SK-N-SH treated with all-trans-retinoic acid at 6 μM for 48 hours (cell line): ENCODE data around the gene SYTL5.

ENCODE experiments used
- ATAC-seq: fragments of 200-7000 bp; cut with Tn5 transposase; 3 replicates; pipeline ENCODE4 v1.9.1; 2020; ENCODE audit warnings: mild to moderate bottlenecking, moderate library complexity
- ARNTL ChIP-seq: fragments of 450-650 bp; formaldehyde crosslinking; IDR thresholded peaks from 2 replicates; pipeline ENCODE4 v1.5.0; 2020; ENCODE audit warnings: low read depth, mild to moderate bottlenecking, moderate library complexity, borderline replicate concordance
- BACH2 ChIP-seq: fragments of 250-450 bp; sonication (Bioruptor Pico); IDR thresholded peaks from 2 replicates; pipeline ENCODE4 v1.9.0; 2021; ENCODE audit warnings: mild to moderate bottlenecking, borderline replicate concordance
- CSDC2 ChIP-seq: fragments of 250-450 bp; sonication (Bioruptor Pico); IDR thresholded peaks from 2 replicates; pipeline ENCODE4 v1.5.0; 2020; ENCODE audit warnings: mild to moderate bottlenecking, moderate library complexity
- ESRRG ChIP-seq: fragments of 250-450 bp; sonication (Bioruptor Pico); IDR thresholded peaks from 2 replicates; pipeline ENCODE4 v1.6.1; 2021; ENCODE audit warnings: mild to moderate bottlenecking
- GLIS3 ChIP-seq: fragments of 250-450 bp; sonication (Bioruptor Pico); IDR thresholded peaks from 2 replicates; pipeline ENCODE4 v1.5.0; 2020; ENCODE audit warnings: mild to moderate bottlenecking, moderate library complexity
- ISL1 ChIP-seq: fragments of 250-450 bp; sonication (Bioruptor Pico); IDR thresholded peaks from 2 replicates; pipeline ENCODE4 v2.1.2; 2022; ENCODE audit warnings: mild to moderate bottlenecking, moderate library complexity
- OSR1 ChIP-seq: fragments of 250-450 bp; sonication (Bioruptor Pico); IDR thresholded peaks from 2 replicates; pipeline ENCODE4 v1.8.0; 2022; ENCODE audit warnings: moderate library complexity, mild to moderate bottlenecking, inconsistent platforms
- PPARA ChIP-seq: fragments of 250-450 bp; sonication (Bioruptor Pico); IDR thresholded peaks from 2 replicates; pipeline ENCODE4 v1.5.0; 2020; ENCODE audit warnings: mild to moderate bottlenecking, borderline replicate concordance
- RARB ChIP-seq: fragments of 250-450 bp; sonication (Bioruptor Pico); IDR thresholded peaks from 2 replicates; pipeline ENCODE4 v1.8.0; 2021; ENCODE audit warnings: mild to moderate bottlenecking, moderate library complexity
- SNAI2 ChIP-seq: fragments of 250-450 bp; sonication (Bioruptor Pico); IDR thresholded peaks from 2 replicates; pipeline ENCODE4 v1.5.0; 2020; ENCODE audit warnings: mild to moderate bottlenecking, moderate library complexity
- TCF4 ChIP-seq: fragments of 250-450 bp; sonication (Bioruptor Pico); IDR thresholded peaks from 2 replicates; pipeline ENCODE4 v1.8.0; 2021; ENCODE audit warnings: mild to moderate bottlenecking, moderate library complexity, borderline replicate concordance
- TOX ChIP-seq: fragments of 250-450 bp; sonication (Bioruptor Pico); IDR thresholded peaks from 2 replicates; pipeline ENCODE4 v1.8.0; 2021; ENCODE audit warnings: mild to moderate bottlenecking, moderate library complexity, borderline replicate concordance
- ZC3H10 ChIP-seq: fragments of 250-450 bp; sonication (Bioruptor Pico); IDR thresholded peaks from 2 replicates; pipeline ENCODE4 v1.5.1; 2021; ENCODE audit warnings: mild to moderate bottlenecking, moderate library complexity
- ZFP3 ChIP-seq: fragments of 250-450 bp; sonication (Bioruptor Pico); IDR thresholded peaks from 2 replicates; pipeline ENCODE4 v1.5.0; 2020; ENCODE audit warnings: mild to moderate bottlenecking, moderate library complexity
- ZFP30 ChIP-seq: fragments of 450-650 bp; formaldehyde crosslinking; IDR thresholded peaks from 2 replicates; pipeline ENCODE4 v1.5.0; 2022; ENCODE audit warnings: mild to moderate bottlenecking, moderate library complexity
- ZNF565 ChIP-seq: fragments of 450-650 bp; formaldehyde crosslinking; conservative IDR thresholded peaks from 2 replicates; pipeline ENCODE4 v1.5.0; 2020; ENCODE audit warnings: low read depth, mild to moderate bottlenecking, moderate library complexity
- ZNF70 ChIP-seq: fragments of 450-650 bp; formaldehyde crosslinking; IDR thresholded peaks from 2 replicates; pipeline ENCODE4 v1.5.0; 2020; ENCODE audit warnings: mild to moderate bottlenecking, moderate library complexity
- ZNF8 ChIP-seq: fragments of 450-650 bp; formaldehyde crosslinking; IDR thresholded peaks from 2 replicates; pipeline ENCODE4 v1.5.0; 2020; ENCODE audit warnings: mild to moderate bottlenecking, moderate library complexity
- TF ChIP-seq, protein P1 (sequence below): fragments of 250-450 bp; sonication (Bioruptor Pico); IDR thresholded peaks from 2 replicates; pipeline ENCODE4 v1.8.0; 2020; ENCODE audit warnings: mild to moderate bottlenecking, moderate library complexity, borderline replicate concordance
- TF ChIP-seq, protein P2 (sequence below): fragments of 250-450 bp; sonication (Bioruptor Pico); IDR thresholded peaks from 2 replicates; pipeline ENCODE4 v1.5.0; 2020; ENCODE audit warnings: mild to moderate bottlenecking, moderate library complexity
- TF ChIP-seq, protein P3 (sequence below): fragments of 250-450 bp; sonication (Bioruptor Pico); IDR thresholded peaks from 2 replicates; pipeline ENCODE4 v1.8.0; 2021; ENCODE audit warnings: low read depth, mild to moderate bottlenecking, moderate library complexity, borderline replicate concordance
- TF ChIP-seq, protein P4 (sequence below): fragments of 250-450 bp; sonication (Bioruptor Pico); IDR thresholded peaks from 2 replicates; pipeline ENCODE4 v1.5.1; 2021; ENCODE audit warnings: mild to moderate bottlenecking, moderate library complexity

The SYTL5 gene

DNA sequence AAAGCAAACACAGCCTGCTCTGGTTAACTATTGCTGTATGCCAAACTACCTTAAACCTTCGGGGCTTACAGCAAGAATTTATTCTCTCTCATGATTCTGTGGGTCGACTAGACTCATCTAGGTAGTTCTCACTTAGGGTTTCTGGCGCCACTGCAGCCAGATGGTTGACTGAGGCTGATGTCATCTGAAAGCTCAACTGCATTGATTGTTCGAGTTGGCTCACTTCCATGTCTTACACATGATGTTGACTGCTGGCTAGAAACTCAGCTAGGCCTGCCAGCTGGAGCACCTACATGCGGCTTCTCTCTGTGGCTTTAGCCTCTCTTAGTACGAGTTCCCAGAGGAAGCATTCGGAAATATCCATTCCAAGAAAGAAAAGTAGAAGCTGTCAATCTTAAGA lies 111.1 kb downstream of the SYTL5 start (continued):
- TF ChIP-seq ZNF565: no peak
- no peak for TF ChIP-seq ZFP3 (CRISPR knock-in tag)
- no peak for TF ChIP-seq ZFP30 (CRISPR knock-in tag)
- TF ChIP-seq, protein P1, sequence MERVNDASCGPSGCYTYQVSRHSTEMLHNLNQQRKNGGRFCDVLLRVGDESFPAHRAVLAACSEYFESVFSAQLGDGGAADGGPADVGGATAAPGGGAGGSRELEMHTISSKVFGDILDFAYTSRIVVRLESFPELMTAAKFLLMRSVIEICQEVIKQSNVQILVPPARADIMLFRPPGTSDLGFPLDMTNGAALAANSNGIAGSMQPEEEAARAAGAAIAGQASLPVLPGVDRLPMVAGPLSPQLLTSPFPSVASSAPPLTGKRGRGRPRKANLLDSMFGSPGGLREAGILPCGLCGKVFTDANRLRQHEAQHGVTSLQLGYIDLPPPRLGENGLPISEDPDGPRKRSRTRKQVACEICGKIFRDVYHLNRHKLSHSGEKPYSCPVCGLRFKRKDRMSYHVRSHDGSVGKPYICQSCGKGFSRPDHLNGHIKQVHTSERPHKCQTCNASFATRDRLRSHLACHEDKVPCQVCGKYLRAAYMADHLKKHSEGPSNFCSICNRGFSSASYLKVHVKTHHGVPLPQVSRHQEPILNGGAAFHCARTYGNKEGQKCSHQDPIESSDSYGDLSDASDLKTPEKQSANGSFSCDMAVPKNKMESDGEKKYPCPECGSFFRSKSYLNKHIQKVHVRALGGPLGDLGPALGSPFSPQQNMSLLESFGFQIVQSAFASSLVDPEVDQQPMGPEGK (CRISPR knock-in tag): no peak
- no peak for TF ChIP-seq ISL1
- TF ChIP-seq, protein P2, sequence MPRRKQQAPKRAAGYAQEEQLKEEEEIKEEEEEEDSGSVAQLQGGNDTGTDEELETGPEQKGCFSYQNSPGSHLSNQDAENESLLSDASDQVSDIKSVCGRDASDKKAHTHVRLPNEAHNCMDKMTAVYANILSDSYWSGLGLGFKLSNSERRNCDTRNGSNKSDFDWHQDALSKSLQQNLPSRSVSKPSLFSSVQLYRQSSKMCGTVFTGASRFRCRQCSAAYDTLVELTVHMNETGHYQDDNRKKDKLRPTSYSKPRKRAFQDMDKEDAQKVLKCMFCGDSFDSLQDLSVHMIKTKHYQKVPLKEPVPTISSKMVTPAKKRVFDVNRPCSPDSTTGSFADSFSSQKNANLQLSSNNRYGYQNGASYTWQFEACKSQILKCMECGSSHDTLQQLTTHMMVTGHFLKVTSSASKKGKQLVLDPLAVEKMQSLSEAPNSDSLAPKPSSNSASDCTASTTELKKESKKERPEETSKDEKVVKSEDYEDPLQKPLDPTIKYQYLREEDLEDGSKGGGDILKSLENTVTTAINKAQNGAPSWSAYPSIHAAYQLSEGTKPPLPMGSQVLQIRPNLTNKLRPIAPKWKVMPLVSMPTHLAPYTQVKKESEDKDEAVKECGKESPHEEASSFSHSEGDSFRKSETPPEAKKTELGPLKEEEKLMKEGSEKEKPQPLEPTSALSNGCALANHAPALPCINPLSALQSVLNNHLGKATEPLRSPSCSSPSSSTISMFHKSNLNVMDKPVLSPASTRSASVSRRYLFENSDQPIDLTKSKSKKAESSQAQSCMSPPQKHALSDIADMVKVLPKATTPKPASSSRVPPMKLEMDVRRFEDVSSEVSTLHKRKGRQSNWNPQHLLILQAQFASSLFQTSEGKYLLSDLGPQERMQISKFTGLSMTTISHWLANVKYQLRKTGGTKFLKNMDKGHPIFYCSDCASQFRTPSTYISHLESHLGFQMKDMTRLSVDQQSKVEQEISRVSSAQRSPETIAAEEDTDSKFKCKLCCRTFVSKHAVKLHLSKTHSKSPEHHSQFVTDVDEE (CRISPR knock-in tag): no peak
- TF ChIP-seq TCF4 (CRISPR knock-in tag): no peak

DNA sequence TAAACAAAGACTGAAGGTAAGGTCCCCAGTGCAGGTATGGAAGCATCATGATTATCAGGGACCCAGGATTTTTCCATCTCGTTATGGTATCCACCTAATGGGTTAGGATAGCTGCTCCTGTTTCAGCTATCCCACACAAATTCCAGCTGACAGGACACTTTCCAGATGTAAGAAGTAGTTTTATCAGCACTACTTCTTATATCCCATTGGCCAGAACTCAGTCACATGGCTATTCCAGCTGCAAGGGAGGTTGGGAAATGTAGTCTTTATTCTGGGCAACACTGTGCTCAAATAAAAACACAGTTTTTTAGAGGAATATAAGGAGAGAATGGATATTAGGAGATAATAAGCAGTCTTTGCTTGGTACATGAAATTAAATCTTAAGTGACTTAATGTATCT lies 117.6 kb downstream of the SYTL5 start:
- peak; percentile 57; the same call in 1 of the 3 replicates for ATAC-seq
- TF ChIP-seq ZFP3 (CRISPR knock-in tag) (no peak), ESRRG (no peak), ZC3H10 (CRISPR knock-in tag) (no peak), CSDC2 (CRISPR knock-in tag) (no peak), PPARA (CRISPR knock-in tag) (no peak), ZNF565 (no peak), RARB (CRISPR knock-in tag) (no peak), ISL1 (no peak), ZNF70 (CRISPR knock-in tag) (no peak), SNAI2 (CRISPR knock-in tag) (no peak)
- TF ChIP-seq, protein P3, sequence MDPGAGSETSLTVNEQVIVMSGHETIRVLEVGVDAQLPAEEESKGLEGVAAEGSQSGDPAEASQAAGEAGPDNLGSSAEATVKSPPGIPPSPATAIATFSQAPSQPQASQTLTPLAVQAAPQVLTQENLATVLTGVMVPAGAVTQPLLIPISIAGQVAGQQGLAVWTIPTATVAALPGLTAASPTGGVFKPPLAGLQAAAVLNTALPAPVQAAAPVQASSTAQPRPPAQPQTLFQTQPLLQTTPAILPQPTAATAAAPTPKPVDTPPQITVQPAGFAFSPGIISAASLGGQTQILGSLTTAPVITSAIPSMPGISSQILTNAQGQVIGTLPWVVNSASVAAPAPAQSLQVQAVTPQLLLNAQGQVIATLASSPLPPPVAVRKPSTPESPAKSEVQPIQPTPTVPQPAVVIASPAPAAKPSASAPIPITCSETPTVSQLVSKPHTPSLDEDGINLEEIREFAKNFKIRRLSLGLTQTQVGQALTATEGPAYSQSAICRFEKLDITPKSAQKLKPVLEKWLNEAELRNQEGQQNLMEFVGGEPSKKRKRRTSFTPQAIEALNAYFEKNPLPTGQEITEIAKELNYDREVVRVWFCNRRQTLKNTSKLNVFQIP (CRISPR knock-in tag): no peak
- TF ChIP-seq, protein P4, sequence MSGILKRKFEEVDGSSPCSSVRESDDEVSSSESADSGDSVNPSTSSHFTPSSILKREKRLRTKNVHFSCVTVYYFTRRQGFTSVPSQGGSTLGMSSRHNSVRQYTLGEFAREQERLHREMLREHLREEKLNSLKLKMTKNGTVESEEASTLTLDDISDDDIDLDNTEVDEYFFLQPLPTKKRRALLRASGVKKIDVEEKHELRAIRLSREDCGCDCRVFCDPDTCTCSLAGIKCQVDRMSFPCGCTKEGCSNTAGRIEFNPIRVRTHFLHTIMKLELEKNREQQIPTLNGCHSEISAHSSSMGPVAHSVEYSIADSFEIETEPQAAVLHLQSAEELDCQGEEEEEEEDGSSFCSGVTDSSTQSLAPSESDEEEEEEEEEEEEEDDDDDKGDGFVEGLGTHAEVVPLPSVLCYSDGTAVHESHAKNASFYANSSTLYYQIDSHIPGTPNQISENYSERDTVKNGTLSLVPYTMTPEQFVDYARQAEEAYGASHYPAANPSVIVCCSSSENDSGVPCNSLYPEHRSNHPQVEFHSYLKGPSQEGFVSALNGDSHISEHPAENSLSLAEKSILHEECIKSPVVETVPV (CRISPR knock-in tag): no peak

DNA sequence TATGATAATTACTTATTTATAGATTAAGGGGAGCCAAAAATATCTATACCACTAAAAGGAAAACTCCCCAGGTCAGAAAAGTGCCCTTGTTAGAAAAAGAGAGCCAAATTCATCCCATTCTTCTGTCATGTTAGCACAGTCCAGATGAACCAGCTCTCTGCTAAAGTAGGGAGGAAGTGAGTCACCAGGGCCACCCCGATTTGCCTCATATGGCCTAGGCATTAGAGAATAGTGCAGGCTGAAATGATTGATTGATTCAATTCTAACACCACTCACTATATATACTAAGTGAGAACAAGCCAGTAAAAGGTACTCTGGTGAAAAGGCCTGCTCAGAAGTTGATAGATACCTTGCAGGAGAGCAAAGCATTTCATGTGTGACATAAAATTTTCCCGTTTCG lies 119.8 kb downstream of the SYTL5 start:
- no peak for TF ChIP-seq ARNTL (CRISPR knock-in tag)
- TF ChIP-seq ZNF70 (CRISPR knock-in tag): no peak
- ATAC-seq: no peak

DNA sequence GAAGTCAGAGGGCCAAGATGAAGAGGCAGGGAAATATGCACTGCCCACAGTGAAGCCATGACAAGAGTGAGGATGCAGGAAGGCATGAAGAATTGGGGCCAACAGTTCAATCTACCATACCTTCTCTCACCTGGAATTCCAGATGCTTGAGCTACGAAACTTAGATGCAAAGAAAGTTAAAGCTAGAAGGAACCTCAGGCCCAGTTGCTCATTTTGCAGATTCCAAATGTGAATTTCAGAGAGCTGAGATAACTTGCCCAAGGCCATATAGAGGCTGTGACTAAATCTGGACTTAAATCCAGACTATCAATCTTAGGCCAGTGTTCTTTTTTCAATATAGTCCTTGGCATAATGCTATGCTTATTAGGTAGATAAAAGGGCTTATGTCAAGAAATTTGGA lies 121.6 kb downstream of the SYTL5 start:
- ATAC-seq: no peak
- TF ChIP-seq ISL1: no peak
- TF ChIP-seq ZFP30 (CRISPR knock-in tag): no peak
- TF ChIP-seq ARNTL (CRISPR knock-in tag): no peak
- TF ChIP-seq, protein P3 (CRISPR knock-in tag): no peak
- TF ChIP-seq TCF4 (CRISPR knock-in tag): no peak
- no peak for TF ChIP-seq CSDC2 (CRISPR knock-in tag)
- no peak for TF ChIP-seq TOX (CRISPR knock-in tag)
- no peak for TF ChIP-seq GLIS3
- TF ChIP-seq ZNF8 (CRISPR knock-in tag): no peak
- no peak for TF ChIP-seq OSR1 (CRISPR knock-in tag)
- TF ChIP-seq, protein P1 (CRISPR knock-in tag): no peak
- TF ChIP-seq BACH2 (CRISPR knock-in tag): no peak
